Activated CD4-positive, alpha-beta T cell treated with anti-CD3 and anti-CD28 coated beads for 24 hours (primary cell): Measurements from ENCODE around the gene ROM1.
"Not testable (repeated sequence)": the region's sequence is repeated elsewhere in the genome, so short reads cannot be mapped to it uniquely, and the experiment has no call there.

Source experiments
- DNase-seq, 2 donors: peaks; one replicate each; pipeline ENCODE4 v3.0.0-alpha.2; 2020; ENCODE audit warnings: low read depth in 2 of 2

Gene ROM1

DNA sequence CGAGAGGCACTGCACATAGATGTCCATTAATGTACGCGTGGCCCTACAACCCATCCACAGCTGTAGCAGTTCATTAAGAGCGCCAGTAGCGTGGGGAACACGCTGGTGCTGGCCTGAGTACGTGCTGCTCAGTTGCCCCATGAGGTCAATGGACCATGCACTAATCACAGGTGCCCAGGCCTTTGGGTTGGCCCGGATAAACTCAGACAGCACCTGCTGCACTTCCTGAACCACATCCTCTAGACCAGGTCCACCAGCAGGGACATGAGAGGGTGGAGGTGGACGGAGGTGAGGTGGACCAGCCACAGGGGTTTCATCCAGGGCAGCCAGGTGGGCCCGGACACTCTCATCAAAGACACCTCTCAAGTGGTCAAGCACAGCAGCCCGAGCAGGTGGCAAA, 36.4 kb downstream of the ROM1 start:
- no peak for DNase-seq

DNA sequence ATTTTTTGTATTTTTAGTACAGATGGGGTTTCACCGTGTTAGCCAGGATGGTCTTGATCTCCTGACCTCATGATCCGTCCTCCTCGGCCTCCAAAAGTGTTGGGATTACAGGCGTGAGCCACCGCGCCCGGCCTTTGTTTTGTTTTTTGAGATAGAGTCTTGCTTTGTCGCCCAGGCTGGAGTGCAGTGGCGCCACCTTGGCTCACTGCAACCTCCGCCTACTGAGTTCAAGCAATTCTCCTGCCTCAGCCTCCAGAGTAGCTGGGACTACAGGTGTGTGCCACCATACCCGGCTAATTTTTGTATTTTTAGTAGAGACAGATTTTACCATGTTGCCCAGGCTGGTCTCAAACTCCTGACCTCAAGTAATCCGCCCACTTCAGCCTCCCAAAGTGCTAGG, 37.2 kb downstream of the ROM1 start:
- DNase-seq, result not testable (repeated sequence)

DNA sequence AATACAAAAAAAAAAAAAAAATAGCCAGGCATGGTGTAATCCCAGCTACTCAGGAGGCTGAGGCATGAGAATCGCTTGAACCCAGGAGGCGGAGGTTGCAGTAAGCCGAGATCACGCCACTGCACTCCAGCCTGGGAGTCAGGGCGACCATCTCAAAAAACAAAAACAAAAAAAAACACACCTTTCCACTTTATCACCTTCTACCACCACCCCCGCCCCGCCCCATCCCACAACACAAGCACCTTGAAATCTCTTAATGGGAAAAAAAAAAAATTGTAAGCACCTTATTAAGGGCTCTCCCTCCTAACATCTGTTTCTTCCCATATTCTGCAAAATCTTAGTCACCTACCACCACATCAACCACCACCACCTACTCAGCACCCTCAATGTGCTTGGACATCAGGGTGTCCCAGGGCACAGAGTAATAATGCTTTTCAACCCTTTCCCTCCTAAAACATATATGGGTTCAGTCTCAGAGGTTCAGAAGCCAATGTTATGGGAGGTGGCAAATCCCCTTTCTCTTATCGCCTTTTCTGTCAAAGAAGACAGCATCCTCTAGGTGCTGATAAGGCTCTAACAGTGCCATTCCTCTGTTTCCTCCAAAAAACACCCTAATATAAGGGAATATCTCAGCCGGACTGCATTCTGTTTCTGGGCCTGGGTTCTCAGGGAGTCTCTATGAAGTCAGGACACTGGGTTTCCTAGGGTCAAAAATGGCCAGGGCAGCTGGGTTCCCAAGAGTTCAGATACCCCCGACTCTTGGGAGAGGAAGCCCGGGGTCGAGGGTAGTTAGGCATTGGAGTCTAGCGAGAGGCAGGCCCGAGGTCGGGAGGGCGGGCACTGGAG, 39.3 kb downstream of the ROM1 start:
- no peak for DNase-seq

- DNase-seq, result no peak
Observed at GRCh38 chr11:62654297-62654696, 41.2 kb downstream of the ROM1 start.

GRCh38 chr11:62656796-62657429, 43.9 kb downstream of the ROM1 start:
- no peak for DNase-seq

DNA sequence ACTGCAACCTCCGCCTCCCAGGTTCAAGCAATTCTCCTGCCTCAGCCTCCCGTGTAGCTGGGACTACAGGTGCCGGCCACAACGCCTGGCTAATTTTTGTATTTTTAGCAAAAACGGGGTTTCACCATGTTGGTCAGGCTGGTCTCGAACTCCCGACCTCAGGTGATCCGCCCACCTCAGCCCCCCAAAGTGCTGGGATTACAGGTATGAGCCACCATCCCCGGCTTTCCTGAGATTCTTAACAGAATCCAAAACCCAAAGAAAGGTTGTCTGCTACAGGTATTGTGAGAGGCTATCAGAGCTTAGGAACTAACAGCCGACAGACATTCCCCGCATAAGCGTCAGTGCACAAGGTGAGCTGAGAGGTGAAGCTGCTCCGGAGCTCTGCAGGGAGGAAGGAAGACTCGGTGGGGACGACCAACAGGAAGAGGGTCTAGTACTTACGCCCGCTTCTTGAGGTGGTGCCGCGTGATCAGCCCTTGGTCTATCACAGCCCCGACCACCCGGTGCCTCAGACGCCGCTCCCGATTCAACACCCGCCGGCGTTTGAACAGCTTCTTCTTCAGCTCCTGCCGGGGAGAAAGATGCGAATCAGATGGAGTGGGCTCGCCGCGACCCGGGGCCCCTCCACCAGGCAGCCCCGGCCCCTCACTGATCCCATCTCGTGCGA, 51.5 kb downstream of the ROM1 start:
- no peak for DNase-seq
